GM10847 (cell line): Measurements from ENCODE around the gene SHKBP1.

ENCODE experiments used
- POLR2A ChIP-seq: IDR thresholded peaks from 2 replicates; pipeline ENCODE4 v1.6.1; 2011; ENCODE audit not compliant: insufficient read length; ENCODE audit errors: extremely low read depth

SHKBP1 gene

GRCh38 chr19:40612831-40613689, 36.4 kb downstream of the SHKBP1 start:
- TF ChIP-seq POLR2A: no peak

GRCh38 chr19:40613690-40614621, 37.3 kb downstream of the SHKBP1 start:
- no peak for TF ChIP-seq POLR2A

- TF ChIP-seq POLR2A: no peak
These were observed 38.1 kb downstream of the SHKBP1 start for GRCh38 chr19:40614622-40615411.

GRCh38 chr19:40616178-40616577, 39.5 kb downstream of the SHKBP1 start:
- no peak for TF ChIP-seq POLR2A

- TF ChIP-seq POLR2A: no peak
These were observed 40.3 kb downstream of the SHKBP1 start for GRCh38 chr19:40616941-40617340.

- TF ChIP-seq POLR2A: no peak
These were observed 41.3 kb downstream of the SHKBP1 start for GRCh38 chr19:40617961-40618360.

- no peak for TF ChIP-seq POLR2A
These were observed 42.9 kb downstream of the SHKBP1 start for GRCh38 chr19:40619333-40620160.

GRCh38 chr19:40620161-40620485, 43.5 kb downstream of the SHKBP1 start:
- TF ChIP-seq POLR2A: no peak

- no peak for TF ChIP-seq POLR2A
These were observed 44.6 kb downstream of the SHKBP1 start for GRCh38 chr19:40621283-40621682.

GRCh38 chr19:40621966-40622772, 45.5 kb downstream of the SHKBP1 start:
- no peak for TF ChIP-seq POLR2A

GRCh38 chr19:40622773-40623075, 46.1 kb downstream of the SHKBP1 start:
- TF ChIP-seq POLR2A: no peak

GRCh38 chr19:40623403-40624251, 47.0 kb downstream of the SHKBP1 start:
- TF ChIP-seq POLR2A: no peak
